ENCODE data around the gene GCSH.
A peak's percentile ranks its signal among the peaks of the same experiment; 100 is the strongest.

Gene GCSH

DNA sequence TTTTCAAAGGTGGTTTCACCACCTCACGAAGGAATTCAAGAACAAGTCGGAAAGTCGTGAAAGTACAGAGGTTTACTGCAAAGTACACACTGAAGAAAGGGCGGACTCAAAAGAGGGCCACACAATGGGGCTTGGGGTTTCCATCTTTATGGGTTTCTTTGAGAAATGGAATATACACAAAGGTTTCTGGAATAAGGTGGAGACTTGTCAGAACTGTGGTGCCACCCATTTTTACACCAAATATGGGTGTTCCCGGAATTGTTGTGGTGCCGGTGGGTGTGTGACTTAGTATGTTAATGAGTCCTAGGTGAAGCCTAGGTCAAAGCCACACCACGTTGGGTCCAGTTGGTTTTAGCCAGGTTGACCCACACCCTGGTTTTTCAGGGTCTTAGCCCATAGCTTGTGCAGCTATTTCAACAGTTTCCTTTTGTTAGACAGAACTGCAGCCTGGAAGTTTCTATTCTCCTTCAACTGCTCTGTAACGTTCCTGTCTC is 567 bp upstream of the GCSH start:
- TF ChIP-seq, protein P1, sequence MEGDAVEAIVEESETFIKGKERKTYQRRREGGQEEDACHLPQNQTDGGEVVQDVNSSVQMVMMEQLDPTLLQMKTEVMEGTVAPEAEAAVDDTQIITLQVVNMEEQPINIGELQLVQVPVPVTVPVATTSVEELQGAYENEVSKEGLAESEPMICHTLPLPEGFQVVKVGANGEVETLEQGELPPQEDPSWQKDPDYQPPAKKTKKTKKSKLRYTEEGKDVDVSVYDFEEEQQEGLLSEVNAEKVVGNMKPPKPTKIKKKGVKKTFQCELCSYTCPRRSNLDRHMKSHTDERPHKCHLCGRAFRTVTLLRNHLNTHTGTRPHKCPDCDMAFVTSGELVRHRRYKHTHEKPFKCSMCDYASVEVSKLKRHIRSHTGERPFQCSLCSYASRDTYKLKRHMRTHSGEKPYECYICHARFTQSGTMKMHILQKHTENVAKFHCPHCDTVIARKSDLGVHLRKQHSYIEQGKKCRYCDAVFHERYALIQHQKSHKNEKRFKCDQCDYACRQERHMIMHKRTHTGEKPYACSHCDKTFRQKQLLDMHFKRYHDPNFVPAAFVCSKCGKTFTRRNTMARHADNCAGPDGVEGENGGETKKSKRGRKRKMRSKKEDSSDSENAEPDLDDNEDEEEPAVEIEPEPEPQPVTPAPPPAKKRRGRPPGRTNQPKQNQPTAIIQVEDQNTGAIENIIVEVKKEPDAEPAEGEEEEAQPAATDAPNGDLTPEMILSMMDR (IDR thresholded peaks at IDR 0.05; ENCODE audit: low read depth, low read length): no peak
- Histone ChIP-seq H3K27ac (no peak overlapping the region), H3K9me3 (ENCODE audit: severe bottlenecking) (no peaks in the 10 kb centered on the region), H3K36me3 (no peaks in the 10 kb centered on the region), H3K27me3 (ENCODE audit: insufficient read depth, low read depth, severe bottlenecking) (no peaks in the 10 kb centered on the region), H3K4me3 (ENCODE audit: low read depth, low read length) (no peak overlapping the region)
- no peak for DNase-seq

DNA sequence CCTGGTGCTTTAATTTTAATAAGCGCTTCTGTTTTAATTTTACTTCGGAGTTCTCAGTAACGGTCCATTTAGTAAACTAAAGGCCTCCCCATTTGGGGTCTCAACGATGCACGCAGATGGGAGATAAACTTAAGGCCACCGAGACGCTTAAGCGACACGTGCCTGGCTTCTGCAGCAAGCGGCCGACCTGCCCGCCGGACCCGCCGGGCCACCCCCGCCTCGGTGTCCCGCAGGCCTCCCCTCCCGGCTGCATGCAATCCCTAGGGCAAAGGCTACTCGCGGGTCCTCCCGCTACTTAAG is 592 bp downstream of the GCSH start:
- H3K4me3 ChIP-seq (ENCODE audit: low read depth, low read length): peak overlapping the region; percentile 52
- H3K27me3 ChIP-seq (ENCODE audit: insufficient read depth, low read depth, severe bottlenecking): no peaks in the 10 kb centered on the region
- no peaks in the 10 kb centered on the region for H3K36me3 ChIP-seq
- H3K9me3 ChIP-seq (ENCODE audit: severe bottlenecking): no peaks in the 10 kb centered on the region
- peak overlapping the region; percentile 71 for H3K27ac ChIP-seq
- TF ChIP-seq, protein P1 (IDR thresholded peaks at IDR 0.05; ENCODE audit: low read depth, low read length): no peak
- peak; percentile 47 for DNase-seq

DNA sequence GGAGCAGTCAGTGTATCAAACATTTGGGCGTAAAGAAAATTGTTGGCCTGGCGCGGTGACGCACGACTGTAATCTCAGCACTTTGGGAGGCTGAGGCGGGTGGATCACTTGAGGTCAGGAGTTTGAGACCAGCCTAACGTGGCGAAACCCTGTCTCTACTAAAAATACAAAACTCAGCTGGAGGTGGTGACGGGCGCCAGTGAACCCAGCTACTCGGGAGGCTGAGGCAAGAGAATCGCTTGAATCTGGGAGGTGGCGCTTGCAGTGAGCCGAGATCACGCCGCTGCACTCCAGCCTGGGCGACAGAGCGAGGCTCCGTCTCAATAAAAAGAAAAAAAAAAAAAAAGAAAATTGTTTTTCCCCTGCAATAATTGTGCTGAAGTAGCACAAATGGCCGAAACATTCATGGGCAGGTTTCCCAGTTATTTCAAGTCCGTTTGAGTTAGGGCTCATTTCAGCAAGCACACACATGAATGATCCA is 1.4 kb downstream of the GCSH start:
- Histone ChIP-seq H3K27me3 (ENCODE audit: insufficient read depth, low read depth, severe bottlenecking) (no peaks in the 10 kb centered on the region), H3K4me3 (ENCODE audit: low read depth, low read length) (peak overlapping the region; percentile 52), H3K27ac (no peak overlapping the region), H3K9me3 (ENCODE audit: severe bottlenecking) (no peaks in the 10 kb centered on the region), H3K36me3 (no peaks in the 10 kb centered on the region)
- TF ChIP-seq, protein P1 (IDR thresholded peaks at IDR 0.05; ENCODE audit: low read depth, low read length): no peak
- DNase-seq: no peak

DNA sequence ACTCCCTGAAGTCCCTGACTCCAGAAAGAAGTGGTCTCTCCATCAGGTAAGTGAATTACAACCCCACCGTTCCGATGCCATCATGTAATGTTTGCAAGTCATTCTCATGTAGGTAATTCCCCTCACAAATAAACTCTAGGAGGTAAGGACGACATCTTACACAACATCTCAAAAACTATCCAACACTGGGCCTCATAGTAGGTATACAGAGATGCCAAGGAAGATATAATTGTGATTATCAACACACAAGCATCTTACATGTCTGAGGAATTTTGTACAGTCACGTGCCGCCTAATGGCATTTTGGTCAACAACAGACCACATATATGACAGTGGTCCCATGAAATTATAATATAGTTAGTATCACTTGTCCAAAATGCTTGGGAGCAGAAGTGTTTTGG is 7.4 kb downstream of the GCSH start:
- Histone ChIP-seq H3K4me3 (ENCODE audit: low read depth, low read length) (no peak overlapping the region), H3K9me3 (ENCODE audit: severe bottlenecking) (no peaks in the 10 kb centered on the region), H3K27ac (no peak overlapping the region), H3K36me3 (no peaks in the 10 kb centered on the region), H3K27me3 (ENCODE audit: insufficient read depth, low read depth, severe bottlenecking) (no peaks in the 10 kb centered on the region)
- no peak for DNase-seq
- TF ChIP-seq, protein P1 (IDR thresholded peaks at IDR 0.05; ENCODE audit: low read depth, low read length): no peak

DNA sequence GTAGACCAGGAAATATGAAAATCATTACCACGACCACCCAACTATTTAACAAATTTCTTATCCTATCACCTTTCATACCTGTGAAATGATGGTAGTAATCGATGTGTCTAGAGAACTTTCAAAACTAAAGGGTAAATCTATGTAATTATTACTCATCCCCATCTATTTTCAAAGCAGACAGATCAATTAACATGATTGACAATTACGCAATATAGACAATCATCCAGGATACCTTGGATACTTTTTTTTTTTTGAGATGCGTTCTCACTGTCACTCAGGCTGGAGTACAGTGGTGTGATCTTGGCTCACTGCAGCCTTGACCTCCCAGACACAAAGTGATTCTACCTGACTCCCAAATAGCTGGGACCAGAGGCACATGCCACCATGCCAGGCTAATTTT is 15.2 kb downstream of the GCSH start:
- Histone ChIP-seq H3K4me3 (ENCODE audit: low read depth, low read length) (no peak overlapping the region), H3K36me3 (no peaks in the 10 kb centered on the region)

DNA sequence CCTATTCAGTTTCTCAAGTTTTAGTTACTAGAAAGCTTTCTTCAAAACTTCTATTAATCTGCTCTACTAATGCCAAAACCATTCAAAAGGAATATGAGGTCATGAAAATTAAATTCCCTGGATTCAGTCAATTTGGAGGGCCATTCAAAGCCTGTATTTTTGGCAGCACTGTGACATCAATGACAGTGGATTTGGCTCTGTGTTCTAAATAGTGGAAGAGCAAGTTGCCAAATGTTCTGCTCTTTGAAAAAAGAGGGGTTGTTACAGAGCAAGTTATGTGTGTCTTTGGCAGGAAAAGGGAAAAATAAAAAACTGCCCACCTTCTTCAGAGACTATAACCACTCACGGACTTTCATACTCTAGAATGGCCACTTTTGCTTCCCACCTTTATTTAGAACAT is 16.0 kb downstream of the GCSH start:
- Histone ChIP-seq H3K4me3 (ENCODE audit: low read depth, low read length) (no peak overlapping the region), H3K27ac (no peak overlapping the region), H3K36me3 (no peaks in the 10 kb centered on the region), H3K9me3 (ENCODE audit: severe bottlenecking) (no peaks in the 10 kb centered on the region), H3K27me3 (ENCODE audit: insufficient read depth, low read depth, severe bottlenecking) (no peaks in the 10 kb centered on the region)
- no peak for DNase-seq
- TF ChIP-seq, protein P1 (IDR thresholded peaks at IDR 0.05; ENCODE audit: low read depth, low read length): no peak

More for the DNA sequence above, 15.2 kb downstream of the GCSH start:
- Histone ChIP-seq H3K9me3 (ENCODE audit: severe bottlenecking) (no peaks in the 10 kb centered on the region), H3K27ac (no peak overlapping the region), H3K27me3 (ENCODE audit: insufficient read depth, low read depth, severe bottlenecking) (no peaks in the 10 kb centered on the region)
- TF ChIP-seq, protein P1 (IDR thresholded peaks at IDR 0.05; ENCODE audit: low read depth, low read length): no peak
- DNase-seq: no peak
